Loucy (cell line): ENCODE results near the gene VWF.
"Not testable (repeated sequence)": the region's sequence is repeated elsewhere in the genome, so short reads cannot be mapped to it uniquely, and the experiment has no call there.

Experiments
- H2AFZ ChIP-seq: fragments of 200-600 bp; sonication (generic); 2 replicates; pipeline ENCODE4 v1.6.0; 2016; ENCODE audit warnings: antibody characterized with exemption, mild to moderate bottlenecking, low read length, moderate library complexity
- H3F3A ChIP-seq: fragments of 200-600 bp; 2 replicates; pipeline ENCODE4 v1.6.0; 2016; ENCODE audit warnings: antibody characterized with exemption, low read depth, mild to moderate bottlenecking
- H3K27me3 ChIP-seq: fragments of 200-600 bp; sonication (generic); 2 replicates; pipeline ENCODE4 v1.6.1; 2014; ENCODE audit warnings: low read length, mild to moderate bottlenecking; ENCODE audit not compliant: insufficient read depth, poor library complexity, severe bottlenecking
- H3K36me3 ChIP-seq: fragments of 200-600 bp; sonication (generic); 2 replicates; pipeline ENCODE4 v1.6.1; 2016; ENCODE audit warnings: low read length; ENCODE audit not compliant: insufficient read depth
- H3K4me1 ChIP-seq: fragments of 200-600 bp; sonication (generic); 2 replicates; pipeline ENCODE4 v1.5.1; 2014; ENCODE audit warnings: low read length, mild to moderate bottlenecking; ENCODE audit not compliant: insufficient read depth, poor library complexity, severe bottlenecking
- H3K4me2 ChIP-seq: fragments of 200-600 bp; sonication (generic); 2 replicates; pipeline ENCODE4 v1.6.0; 2014; ENCODE audit warnings: antibody characterized with exemption, low read length, low read depth, mild to moderate bottlenecking; ENCODE audit not compliant: poor library complexity, severe bottlenecking
- H3K4me3 ChIP-seq: fragments of 200-600 bp; sonication (generic); 2 replicates; pipeline ENCODE4 v1.5.1; 2014; ENCODE audit warnings: low read length, mild to moderate bottlenecking, mixed read lengths; ENCODE audit not compliant: poor library complexity, severe bottlenecking
- H3K79me2 ChIP-seq: fragments of 200-600 bp; sonication (generic); 2 replicates; pipeline ENCODE4 v1.6.1; 2014; ENCODE audit warnings: low read length; ENCODE audit not compliant: insufficient read depth
- H3K9ac ChIP-seq: fragments of 200-600 bp; sonication (generic); 2 replicates; pipeline ENCODE4 v1.6.0; 2014; ENCODE audit warnings: mild to moderate bottlenecking, low read depth, low read length, moderate library complexity; ENCODE audit not compliant: poor library complexity, severe bottlenecking
- H3K9me2 ChIP-seq: fragments of 200-600 bp; sonication (generic); replicated peaks from 2 replicates; pipeline ENCODE4 v1.6.1; 2016; ENCODE audit warnings: low read depth, low read length, mixed read lengths
- H3K9me3 ChIP-seq: fragments of 200-600 bp; sonication (generic); 2 replicates; pipeline ENCODE4 v1.6.1; 2014; ENCODE audit warnings: mild to moderate bottlenecking, antibody characterized with exemption, low read length, low read depth; ENCODE audit not compliant: insufficient read depth
- H4K20me1 ChIP-seq: fragments of 200-600 bp; sonication (generic); 2 replicates; pipeline ENCODE4 v1.6.0; 2014; ENCODE audit warnings: antibody characterized with exemption, low read length, mild to moderate bottlenecking; ENCODE audit not compliant: insufficient read depth, poor library complexity, severe bottlenecking
- EZH2phosphoT487 ChIP-seq: fragments of 200-600 bp; IDR thresholded peaks from 2 replicates; pipeline ENCODE4 v1.6.1; 2018; ENCODE audit warnings: antibody characterized with exemption, mild to moderate bottlenecking, moderate library complexity, borderline replicate concordance
- TF ChIP-seq, protein P1 (sequence below): fragments of 200-600 bp; sonication (generic); conservative IDR thresholded peaks from 2 replicates; pipeline ENCODE4 v1.5.1; 2014; ENCODE audit warnings: mild to moderate bottlenecking, antibody characterized with exemption, low read length

VWF gene

DNA sequence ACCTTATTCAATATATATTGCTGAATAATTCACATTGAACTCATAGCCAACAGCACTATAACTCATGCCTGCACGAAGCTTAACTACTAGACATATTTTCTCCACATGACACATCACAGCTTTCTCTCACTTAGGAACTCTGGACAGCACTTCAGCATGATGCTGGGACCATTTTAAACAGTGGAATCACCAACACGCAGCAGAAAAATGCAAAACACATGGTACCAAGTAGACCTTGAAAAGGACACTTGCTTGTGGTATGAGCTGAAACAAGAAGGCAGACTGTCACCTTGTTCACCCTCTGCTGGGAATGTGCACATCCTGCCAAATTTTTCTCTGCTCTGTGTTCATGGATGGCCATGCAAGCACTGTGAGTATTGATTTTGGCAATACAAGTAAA is 40.9 kb upstream of the VWF start:
- peaks cover 1% of the 10 kb centered on the region for H3K4me1 ChIP-seq
- no peaks in the 10 kb centered on the region for H3K36me3 ChIP-seq
- H2AFZ ChIP-seq, result no peak overlapping the region
- H3K79me2 ChIP-seq, result no peaks in the 10 kb centered on the region
- no peak overlapping the region for H3K4me3 ChIP-seq
- no peak overlapping the region for H3K4me2 ChIP-seq
- no peaks in the 10 kb centered on the region for H4K20me1 ChIP-seq
- no peak overlapping the region for H3K9ac ChIP-seq
- no peaks in the 10 kb centered on the region for H3K9me3 ChIP-seq
- H3K27me3 ChIP-seq, result no peaks in the 10 kb centered on the region
- H3F3A ChIP-seq, result no peaks in the 10 kb centered on the region
- TF ChIP-seq, protein P1, sequence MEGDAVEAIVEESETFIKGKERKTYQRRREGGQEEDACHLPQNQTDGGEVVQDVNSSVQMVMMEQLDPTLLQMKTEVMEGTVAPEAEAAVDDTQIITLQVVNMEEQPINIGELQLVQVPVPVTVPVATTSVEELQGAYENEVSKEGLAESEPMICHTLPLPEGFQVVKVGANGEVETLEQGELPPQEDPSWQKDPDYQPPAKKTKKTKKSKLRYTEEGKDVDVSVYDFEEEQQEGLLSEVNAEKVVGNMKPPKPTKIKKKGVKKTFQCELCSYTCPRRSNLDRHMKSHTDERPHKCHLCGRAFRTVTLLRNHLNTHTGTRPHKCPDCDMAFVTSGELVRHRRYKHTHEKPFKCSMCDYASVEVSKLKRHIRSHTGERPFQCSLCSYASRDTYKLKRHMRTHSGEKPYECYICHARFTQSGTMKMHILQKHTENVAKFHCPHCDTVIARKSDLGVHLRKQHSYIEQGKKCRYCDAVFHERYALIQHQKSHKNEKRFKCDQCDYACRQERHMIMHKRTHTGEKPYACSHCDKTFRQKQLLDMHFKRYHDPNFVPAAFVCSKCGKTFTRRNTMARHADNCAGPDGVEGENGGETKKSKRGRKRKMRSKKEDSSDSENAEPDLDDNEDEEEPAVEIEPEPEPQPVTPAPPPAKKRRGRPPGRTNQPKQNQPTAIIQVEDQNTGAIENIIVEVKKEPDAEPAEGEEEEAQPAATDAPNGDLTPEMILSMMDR, result no peak
- no peak for TF ChIP-seq EZH2phosphoT487
- H3K9me2 ChIP-seq, result no peaks in the 10 kb centered on the region

DNA sequence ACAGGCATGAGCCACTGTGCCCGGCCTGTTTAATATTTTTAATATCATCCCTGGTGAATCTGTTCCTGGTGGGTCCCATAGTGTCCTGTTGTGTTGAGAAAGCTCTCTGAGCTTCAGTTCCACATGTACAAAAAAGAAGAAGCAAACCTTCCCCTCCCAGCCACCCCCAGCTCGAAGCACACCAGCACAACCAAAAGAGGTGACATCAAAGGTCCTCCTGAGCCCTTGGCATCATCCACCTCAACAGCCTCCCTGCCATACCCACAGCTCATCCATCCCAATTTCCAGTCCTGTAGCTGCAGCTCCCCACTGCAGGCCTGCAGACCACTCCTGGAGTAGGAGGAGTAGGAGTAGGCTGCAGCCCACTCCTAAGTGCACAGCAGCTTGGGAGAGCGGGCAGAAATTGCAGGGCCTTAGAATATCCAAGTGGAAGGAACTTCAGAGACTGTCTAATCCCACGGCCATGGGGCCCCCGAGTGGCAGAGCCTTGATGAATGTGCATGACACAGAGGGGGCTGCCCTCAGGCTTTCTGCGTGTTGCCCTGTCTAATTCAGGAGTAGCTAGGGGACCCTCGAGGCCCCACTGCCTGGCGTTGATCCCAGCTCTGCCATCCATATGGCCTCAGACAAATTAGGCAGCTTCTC is 39.1 kb upstream of the VWF start:
- TF ChIP-seq, protein P1, result no peak
- no peak for TF ChIP-seq EZH2phosphoT487
- H2AFZ ChIP-seq, result no peak overlapping the region
- H3K36me3 ChIP-seq, result no peaks in the 10 kb centered on the region
- H3K27me3 ChIP-seq, result no peaks in the 10 kb centered on the region
- no peaks in the 10 kb centered on the region for H3K9me3 ChIP-seq
- H3K4me1 ChIP-seq, result peaks cover 10% of the 10 kb centered on the region
- no peaks in the 10 kb centered on the region for H3K9me2 ChIP-seq
- H3K4me2 ChIP-seq, result no peak overlapping the region
- no peaks in the 10 kb centered on the region for H4K20me1 ChIP-seq
- H3F3A ChIP-seq, result no peaks in the 10 kb centered on the region
- no peaks in the 10 kb centered on the region for H3K79me2 ChIP-seq
- H3K9ac ChIP-seq, result no peak overlapping the region
- H3K4me3 ChIP-seq, result no peak overlapping the region

DNA sequence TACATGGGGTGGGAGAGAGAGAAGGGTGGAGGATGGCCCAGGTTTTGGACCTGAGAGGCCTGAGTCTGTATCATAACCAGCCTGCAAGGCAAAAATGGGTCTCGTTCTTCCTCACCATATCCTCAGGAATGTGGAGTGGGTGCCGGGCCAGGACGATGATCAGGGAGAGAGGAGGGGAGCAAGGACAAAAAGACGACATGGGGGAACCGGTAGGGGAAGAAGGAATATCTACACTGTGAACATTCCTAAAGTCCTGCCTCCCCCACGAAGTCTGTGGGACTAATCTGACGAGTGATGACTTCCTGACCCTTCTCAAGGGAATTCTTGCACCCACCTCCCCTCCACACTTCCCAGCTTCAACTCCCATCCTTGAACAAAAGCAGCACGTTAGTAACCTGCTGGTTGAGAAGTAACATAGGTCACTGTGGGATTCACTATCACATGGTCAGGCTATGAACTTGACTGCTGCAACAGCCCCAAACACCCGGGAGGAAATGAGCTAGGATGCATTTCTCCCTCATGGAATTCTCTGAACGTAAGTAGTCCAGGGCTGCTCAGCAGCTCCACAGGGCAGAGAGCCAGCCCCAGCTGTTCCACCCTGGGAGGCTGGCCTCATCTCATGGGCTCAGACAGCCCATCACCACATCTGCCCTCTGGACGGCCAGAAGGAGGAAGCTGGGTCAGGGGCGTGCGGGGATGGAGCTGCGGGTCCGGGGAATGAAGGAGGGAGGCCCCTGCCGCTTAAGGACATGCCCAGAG is 36.8 kb upstream of the VWF start:
- Histone ChIP-seq H3K9me2 (no peaks in the 10 kb centered on the region), H4K20me1 (no peaks in the 10 kb centered on the region), H3K27me3 (no peaks in the 10 kb centered on the region), H3K4me1 (peaks cover 19% of the 10 kb centered on the region), H3K36me3 (no peaks in the 10 kb centered on the region), H3K9me3 (no peaks in the 10 kb centered on the region), H2AFZ (no peak overlapping the region), H3K9ac (no peak overlapping the region), H3K4me3 (no peak overlapping the region), H3K79me2 (no peaks in the 10 kb centered on the region), H3F3A (no peaks in the 10 kb centered on the region), H3K4me2 (no peak overlapping the region)
- TF ChIP-seq, protein P1, result no peak

DNA sequence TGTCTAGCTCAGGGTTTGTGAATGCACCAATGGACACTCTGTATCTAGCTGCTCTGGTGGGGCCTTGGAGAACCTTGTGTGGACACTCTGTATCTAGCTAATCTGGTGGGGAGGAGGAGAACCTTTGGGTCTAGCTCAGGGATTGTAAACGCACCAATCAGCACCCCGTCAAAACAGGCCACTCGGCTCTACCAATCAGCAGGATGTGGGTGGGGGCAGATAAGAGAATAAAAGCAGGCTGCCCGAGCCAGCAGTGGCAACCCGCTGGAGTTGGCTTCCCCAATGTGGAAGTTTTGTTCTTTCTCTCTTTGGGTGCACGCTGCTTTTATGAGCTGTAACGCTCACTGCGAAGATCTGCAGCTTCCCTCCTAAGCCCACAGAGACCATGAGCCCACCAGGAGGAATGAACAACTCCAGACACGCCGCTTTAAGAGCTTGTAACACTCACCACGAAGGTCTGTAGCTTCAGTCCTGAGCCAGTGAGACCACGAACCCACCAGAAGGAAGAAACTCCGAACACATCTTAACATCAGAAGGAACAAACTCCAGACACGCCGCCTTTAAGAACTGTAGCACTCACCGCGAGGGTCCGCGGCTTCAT is 35.7 kb upstream of the VWF start:
- not testable (repeated sequence) for H3K79me2 ChIP-seq, H3K9ac ChIP-seq, H3K9me3 ChIP-seq, H3K9me2 ChIP-seq, H3K4me2 ChIP-seq, H3K36me3 ChIP-seq, H3K4me3 ChIP-seq, H4K20me1 ChIP-seq, H3F3A ChIP-seq, H3K27me3 ChIP-seq
- H2AFZ ChIP-seq, result peak overlapping the region; percentile 67; the same call in 1 of the 2 replicates
- peaks cover 19% of the 10 kb centered on the region for H3K4me1 ChIP-seq
